ENCODE results near the gene LIMK1.
"Not testable (repeated sequence)": the region's sequence is repeated elsewhere in the genome, so short reads cannot be mapped to it uniquely, and the experiment has no call there.

LIMK1 gene

DNA sequence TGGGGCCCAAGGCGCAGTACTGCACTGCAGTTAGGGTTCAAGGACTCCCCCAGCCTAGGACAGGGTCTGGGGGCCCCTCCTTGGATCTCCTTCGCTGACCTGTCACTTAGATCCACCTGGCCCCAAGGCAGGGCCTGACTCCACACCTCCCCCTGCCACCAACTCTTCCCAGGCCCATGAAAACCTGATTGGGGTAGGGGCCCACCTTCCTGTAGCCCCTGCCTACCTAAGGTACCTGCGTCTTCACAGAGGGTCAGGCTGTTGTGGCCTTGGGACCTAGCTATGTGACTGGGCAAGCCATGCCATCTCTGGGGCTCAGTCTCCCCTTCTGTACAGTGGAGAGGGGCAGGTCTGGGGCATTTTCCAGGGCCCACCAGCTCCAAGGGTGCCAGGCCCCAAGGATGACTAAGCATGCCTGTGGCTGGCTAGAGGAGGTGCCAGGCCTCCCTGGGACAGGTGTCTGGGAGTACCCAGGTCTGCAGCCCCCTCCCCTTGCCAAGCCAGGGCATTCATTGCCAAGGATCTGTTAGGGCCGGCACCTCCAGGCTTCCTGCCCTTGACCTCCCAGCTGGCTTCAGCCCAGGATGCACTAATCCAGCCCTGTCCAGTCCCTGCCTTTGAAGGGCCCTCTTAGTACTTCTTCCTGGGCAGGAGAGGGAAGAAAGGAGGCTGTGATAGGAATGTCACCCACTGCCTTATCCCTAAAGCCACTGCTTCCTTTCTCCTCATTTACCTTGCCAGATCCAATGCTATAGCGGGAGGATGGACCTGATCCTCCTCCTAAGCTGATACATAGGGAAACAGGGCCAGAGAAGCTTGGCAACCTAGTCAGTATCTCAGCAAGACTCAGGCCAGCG lies 1.3 kb downstream of the LIMK1 start:
- no peak for DNase-seq

DNA sequence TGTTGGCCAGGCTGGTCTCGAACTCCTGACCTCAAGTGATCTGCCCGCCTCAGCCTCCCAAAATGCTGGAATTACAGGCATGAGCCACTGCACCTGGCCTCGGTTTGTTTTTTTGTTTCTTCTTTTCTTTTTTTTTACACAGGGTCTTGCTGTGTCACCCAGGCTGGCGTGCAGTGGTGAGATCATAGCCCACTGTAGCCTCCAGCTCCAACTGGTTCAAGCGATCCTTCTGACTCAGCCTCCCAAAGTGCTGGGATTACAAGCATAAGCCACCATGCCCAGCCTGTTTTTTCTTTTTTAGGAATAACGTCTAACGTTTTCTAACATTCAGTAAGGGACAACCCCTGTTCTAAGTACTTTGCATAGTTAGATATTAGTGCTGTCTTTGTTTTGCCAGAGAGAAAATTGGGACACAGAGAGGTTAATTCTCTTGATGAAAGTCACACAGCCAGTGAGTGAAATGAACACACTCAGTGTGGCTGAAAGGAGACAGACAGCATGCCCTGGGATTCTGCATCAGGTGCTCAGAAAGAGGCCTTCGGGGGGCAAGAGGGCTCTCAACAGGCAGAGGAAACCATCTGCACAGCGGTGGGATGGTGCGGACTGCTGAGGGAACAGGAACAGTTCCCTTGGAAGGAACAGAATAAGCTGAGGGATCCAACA lies 4.3 kb downstream of the LIMK1 start:
- DNase-seq: no peak

DNA sequence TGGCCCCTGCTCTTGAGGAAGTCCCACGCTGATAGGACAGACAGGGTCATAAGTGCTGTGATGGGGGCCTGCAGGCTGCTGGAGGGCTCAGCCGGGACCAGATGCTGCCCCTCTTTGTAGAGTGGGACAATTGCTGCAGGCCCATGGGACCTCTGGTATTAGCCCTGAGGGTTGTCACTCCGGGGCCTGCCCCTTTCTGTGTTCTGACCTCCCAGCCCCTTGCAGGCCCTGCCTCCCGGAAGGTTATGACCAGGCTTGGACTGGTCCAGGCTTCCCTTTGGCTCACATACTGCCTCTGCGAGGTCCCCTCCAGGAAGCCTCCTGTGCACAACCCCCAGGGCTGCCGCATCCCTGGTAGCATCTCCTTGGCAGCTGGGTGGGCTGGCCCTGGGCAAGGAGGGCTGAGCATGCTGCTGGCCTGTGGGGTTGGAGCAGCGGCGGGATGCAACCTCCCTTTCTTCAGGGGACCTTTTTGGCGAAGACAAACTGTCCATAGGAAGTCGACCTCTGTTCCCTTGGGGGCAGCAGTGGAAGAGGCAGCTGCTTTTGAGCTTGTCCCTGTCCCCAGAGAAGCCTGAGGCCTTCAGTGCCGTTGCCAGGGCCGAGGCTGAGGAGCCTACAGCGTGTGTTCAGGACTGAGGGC lies 8.8 kb downstream of the LIMK1 start:
- no peak for DNase-seq

DNA sequence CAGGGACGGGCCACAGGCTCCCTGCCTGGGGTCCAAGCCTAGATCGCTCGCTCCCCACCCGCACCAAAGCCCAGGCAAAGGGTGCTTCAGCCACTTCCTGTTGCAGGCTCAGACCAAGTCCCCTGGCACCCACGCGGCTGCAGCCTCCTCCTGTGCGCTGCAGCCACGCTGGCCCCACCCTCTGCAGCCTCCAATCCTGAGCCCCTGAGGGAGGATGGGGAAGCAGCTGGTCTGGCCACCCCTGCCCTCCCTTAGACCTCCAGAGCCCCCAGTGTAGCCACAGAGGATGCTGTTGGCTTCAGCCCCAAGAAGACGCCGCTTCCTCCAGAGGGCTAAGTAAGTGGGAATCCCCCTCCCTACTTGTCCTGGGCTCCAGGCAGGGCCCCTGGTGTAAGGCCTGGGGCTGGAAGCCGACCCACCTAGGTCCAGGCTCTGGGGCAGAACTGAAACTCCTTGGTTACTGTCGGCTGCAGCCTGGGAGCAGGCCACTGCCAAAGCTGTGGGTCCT lies 9.4 kb downstream of the LIMK1 start:
- no peak for DNase-seq

DNA sequence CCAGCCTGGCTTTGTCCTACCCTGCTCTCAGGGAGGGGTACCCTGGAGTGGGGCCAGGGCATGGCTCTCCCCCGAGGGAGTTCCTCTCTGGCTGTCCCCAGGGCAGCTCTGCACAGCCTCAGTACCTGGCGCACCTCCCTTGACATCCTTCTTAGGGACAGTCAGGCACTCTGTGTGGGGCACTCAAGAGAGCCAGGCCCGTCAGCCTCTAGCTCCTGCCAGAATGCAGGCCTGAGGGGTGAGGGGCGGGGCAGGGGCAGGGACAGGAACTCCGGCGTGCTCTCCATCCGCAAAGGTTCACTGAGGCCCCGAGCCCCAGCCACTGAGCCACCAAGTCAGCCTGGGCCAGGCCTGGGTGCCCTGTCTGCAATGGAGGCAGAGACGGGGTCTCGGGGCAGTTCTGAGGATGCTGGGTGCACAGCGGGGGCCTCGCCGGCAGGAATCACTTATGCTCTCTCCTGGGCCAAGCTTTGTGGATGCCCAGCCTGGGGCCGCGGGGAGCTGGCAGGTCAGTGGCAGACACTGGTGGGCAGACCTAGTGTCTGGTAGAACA lies 10.1 kb downstream of the LIMK1 start:
- no peak for DNase-seq

DNA sequence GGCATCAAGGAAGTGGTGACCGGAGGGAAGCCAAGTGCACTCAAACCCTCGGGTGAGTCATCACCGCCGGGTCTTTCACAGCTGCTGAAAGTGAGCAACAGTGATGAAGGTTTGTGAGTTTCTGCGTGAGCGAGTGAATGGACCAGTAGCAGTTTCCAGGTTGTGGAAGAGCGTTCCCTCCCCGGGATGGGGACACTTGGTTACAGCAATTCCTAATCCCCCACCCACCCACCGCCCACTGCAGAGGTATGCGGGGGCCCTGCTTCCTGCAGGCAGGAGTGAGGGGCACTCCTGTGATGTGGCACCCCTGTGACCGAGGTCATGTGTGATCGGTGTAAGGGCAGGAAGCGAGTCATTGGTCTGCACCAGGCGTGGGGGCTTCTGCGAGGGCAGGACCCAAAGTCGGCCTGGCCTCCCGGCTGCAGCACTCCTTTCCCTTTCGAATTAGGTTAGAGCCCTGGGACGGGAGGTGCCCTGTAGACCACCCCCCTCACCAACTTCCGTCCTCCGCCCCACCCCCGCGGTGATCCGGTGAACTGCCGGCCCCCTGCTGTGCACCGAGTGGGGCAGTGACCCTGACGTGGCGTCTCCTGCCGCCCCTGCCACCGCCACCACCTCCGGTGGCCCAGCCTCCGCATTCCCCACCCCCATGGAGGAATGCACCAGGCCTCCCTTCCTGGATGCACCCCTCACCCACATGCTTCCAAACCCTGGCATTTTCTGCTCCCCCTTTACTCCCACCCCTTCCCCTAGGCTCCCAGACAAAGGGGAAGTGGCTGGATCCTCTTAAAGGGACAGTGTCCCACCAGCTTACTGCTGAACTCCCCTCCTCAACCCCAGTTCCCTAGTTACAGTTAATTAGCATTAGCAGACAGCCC lies 10.9 kb downstream of the LIMK1 start:
- DNase-seq: peak; percentile 89

DNA sequence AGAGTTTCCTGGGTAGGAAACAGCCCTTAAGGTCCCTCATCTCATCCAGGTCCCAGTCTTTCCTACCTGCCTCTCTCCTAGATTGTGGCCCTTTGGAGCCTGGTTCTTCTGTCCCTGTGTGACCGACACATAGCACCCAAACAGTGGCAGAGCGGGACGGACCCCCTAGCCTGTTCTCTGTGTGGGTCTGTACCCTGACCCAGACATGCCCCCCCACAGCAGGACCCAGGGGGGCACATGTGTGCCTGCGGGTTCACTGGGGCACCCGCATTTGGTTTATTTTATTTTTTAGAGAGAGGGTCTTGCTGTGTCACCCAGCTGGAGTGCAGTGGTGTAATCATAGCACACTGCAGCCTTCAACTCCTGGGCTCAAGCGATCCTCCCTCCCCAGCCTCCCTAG lies 11.5 kb downstream of the LIMK1 start:
- DNase-seq: no peak

DNA sequence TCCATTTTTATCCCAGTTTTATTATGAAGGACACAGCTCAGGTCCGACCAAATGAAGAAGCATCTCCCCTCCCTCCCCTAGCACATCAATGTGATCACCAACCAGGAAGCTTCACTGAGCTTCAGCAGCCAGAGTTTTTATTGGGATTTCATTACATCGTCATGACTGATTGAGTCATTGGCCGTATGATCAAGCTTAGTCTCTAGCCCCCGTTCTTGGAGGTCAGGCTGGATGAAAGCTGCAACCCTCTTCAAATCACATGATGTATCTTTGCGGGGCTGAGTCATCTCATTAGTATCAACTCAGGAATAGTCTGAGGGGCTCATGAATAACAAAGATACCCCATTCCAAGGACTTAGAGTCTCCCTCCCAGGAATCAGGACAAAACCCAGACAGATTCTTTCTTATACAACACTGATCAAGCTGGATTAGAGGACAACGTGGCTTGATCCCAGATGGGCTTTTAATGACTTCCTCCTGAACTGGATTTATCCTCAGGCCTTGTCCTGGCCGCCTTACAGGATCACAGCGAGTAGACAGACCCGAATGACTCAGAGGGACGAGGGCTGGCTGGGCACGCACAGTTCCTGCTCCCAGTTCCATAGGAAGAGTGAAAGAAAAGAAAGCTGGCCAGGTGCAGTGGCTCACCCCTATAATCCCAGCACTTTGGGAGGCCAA lies 14.5 kb downstream of the LIMK1 start:
- DNase-seq: peak; percentile 95

DNA sequence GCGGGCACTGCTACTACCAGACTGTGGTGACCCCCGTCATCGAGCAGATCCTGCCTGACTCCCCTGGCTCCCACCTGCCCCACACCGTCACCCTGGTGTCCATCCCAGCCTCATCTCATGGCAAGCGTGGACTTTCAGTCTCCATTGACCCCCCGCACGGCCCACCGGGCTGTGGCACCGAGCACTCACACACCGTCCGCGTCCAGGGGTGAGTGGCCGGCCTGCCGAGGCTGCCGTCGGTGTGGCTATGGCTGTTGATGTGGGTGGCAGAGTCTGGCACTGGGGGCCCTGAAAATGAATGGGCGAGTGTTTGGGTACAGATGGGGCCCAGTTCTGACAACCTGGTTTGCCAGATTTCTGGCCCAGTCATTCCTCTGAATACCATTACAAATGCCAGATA lies 15.4 kb downstream of the LIMK1 start:
- no peak for DNase-seq

DNA sequence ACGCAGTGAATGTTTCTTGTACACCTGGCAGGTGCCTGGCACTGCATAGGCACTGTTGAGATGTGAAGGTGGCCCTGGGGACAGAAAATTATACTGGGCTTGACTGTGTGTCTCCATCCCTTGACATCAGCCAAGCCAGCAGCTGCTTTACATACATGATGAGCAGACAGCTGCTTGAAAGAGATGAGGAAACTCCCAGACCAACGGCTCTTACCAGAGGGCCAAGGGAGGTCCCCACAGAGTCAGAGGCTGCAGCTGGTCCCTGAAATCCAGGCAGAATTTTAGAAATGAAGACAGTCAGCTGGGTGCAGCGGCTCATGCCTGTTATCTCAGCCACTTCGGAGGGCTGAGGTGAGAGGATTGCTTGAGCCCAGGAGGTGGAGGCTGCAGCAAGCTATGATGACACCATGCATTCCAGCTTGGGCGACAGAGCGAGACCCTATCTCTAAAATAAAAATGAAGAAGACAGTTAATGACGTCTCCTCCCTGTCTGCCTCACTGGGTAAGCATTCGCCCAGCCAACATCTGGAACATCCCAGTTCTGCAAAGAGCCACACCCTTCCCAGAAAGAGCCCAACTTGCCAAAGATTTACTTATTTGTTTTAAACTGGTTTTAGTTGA lies 17.6 kb downstream of the LIMK1 start:
- no peak for DNase-seq

DNA sequence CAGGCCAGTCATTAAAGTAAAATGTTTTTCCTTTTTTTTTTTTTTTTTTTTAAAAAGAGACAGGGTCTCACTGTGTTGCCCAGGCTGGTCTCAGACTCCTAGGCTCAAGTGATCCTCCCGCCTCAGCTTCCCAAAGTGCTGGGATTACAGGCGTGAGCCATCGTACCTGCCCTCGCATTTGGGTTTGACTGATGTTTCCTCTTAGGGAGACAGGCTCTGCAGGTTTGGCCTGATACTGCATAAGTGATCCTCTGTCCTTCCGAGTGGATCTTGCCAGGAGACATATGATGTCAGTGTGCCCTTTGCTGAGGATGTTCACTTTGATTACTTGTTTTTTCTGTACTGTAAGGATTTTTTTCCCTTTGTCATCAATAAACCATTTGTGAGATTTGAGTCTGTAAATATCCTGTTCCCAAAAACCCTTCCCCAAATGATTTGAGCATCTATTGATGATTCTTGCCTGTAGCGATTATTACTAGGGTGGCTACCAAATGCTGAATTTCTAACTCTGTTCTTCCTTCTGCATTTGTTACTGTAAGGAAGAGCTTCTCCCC lies 19.7 kb downstream of the LIMK1 start:
- no peak for DNase-seq

DNA sequence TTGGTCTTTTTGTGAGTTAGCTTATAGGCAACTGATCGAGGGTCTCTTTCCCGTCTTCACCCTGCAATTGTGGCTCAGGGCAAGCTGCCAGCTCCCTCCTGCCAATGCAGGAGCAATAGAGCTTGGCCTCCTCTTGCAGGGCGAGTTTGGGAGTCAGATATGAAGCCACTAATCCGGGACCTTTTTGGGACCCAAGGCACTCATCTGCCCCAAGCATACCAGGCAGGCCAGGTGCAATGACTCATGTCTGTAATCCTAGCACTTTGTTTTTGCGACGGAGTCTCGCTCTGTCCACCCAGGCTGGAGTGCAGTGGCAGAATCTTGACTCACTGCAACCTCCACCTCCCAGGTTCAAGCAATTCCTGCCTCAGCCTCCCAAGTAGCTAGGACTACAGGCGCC lies 21.1 kb downstream of the LIMK1 start:
- no peak for DNase-seq

DNA sequence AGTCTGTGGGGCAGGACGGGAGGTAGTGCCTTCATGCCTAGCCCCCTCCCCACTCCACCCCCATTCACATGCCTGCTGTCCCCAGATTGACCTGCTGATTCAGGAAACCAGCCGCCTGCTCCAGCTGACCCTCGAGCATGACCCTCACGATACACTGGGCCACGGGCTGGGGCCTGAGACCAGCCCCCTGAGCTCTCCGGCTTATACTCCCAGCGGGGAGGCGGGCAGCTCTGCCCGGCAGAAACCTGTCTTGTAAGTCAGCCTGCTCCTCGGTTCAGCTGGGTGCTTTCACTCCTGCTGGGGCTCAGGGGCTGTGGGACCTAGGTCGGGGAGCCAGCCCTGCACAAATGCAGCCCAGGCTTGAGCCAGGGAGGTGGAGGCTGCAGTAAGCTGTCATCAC lies 22.4 kb downstream of the LIMK1 start:
- no peak for DNase-seq

DNA sequence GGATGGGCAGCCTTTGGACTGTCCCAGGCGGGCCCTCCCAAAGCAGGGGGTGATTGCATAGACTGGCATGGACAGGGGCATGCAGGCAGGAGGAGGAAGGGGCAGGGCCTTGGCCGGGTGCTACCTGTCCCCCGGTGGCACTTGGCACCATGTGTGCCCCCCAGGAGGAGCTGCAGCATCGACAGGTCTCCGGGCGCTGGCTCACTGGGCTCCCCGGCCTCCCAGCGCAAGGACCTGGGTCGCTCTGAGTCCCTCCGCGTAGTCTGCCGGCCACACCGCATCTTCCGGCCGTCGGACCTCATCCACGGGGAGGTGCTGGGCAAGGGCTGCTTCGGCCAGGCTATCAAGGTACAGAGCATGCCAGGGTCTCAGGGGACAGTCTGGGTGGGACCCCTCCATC lies 23.2 kb downstream of the LIMK1 start:
- DNase-seq: no peak

DNA sequence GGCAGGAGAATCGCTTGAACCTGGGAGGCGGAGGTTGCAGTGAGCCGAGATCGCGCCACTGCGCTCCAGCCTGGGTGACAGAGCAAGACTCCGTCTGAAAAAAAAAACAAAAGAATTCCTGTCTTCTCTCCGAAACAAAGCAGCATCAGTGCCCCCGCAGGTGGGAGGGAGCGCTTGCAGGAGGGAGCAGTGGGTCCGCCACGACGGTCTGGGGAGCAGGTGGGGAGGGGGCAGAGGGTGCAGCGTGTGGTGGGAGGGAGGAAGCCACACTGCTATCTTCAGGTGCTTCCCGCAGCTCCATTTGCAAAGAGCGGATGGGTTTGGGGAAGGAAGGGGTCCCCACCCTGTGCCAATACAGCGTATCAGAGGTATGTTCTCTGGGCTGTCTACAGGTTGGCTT lies 31.7 kb downstream of the LIMK1 start:
- DNase-seq: no peak

DNA sequence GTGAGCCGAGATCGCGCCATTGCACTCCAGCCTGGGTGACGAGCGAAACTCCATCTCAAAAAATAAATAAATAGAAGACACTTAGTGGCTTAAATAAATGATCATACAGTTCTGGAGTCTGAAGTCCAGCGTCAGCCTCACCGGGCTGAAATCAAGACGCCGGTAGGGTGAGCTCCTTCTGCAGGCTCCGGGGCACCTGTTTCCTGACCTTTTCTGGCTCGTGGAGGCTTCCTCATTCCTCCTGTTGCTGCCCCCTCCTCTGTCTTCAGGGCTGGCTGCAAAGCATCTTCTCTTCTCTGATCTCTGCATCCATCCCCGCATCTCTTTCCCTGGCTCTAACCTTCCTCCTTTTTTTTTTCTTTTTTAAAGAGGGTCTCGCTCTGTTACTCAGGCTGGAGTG lies 32.8 kb downstream of the LIMK1 start:
- DNase-seq: no peak

DNA sequence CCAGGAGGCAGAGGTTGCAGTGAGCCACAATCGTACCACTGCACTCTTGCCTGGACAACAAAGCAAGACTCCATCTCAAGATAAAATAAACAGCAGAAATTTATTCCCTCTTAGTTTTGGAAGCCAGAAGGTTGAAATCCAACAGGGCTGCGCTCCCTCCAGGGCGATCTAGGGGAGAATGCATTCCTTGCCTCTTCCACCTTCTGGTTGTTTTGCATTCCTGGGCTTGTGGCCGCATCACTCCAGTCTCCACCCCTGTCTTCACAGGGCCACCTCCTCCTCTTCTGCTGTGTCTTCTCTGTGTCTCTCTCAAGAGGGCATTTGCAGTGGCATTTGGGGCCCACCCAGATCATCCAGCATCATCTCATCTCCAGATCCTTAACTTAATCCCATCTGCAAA lies 36.2 kb downstream of the LIMK1 start:
- no peak for DNase-seq

DNA sequence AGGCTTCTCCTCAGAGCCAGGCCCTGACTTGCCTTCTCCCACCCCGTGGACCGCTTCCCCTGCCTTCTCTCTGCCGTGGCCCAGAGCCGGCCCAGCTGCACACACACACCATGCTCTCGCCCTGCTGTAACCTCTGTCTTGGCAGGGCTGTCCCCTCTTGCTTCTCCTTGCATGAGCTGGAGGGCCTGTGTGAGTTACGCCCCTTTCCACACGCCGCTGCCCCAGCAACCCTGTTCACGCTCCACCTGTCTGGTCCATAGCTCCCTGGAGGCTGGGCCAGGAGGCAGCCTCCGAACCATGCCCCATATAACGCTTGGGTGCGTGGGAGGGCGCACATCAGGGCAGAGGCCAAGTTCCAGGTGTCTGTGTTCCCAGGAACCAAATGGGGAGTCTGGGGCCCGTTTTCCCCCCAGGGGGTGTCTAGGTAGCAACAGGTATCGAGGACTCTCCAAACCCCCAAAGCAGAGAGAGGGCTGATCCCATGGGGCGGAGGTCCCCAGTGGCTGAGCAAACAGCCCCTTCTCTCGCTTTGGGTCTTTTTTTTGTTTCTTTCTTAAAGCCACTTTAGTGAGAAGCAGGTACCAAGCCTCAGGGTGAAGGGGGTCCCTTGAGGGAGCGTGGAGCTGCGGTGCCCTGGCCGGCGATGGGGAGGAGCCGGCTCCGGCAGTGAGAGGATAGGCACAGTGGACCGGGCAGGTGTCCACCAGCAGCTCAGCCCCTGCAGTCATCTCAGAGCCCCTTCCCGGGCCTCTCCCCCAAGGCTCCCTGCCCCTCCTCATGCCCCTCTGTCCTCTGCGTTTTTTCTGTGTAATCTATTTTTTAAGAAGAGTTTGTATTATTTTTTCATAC lies 38.0 kb downstream of the LIMK1 start:
- no peak for DNase-seq

DNA sequence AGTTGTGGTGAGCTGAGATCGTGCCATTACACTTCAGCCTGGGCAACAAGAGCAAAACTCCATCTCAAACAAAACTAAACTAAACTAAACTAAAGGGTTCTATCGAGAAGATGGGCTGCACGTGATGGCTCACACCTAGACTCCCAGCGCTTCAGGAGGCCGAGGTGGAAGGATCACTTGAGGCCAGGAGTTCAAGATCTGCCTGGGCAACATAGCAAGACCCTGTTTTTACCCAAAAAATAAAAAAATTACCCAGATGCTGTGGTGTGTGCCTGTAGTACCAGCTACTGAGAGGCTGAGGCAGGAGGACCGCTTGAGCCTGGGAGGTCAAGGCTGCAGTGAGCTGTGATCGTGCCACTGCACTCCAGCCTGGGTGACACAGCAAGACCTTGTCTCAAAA lies 40.3 kb downstream of the LIMK1 start:
- DNase-seq: not testable (repeated sequence)

DNA sequence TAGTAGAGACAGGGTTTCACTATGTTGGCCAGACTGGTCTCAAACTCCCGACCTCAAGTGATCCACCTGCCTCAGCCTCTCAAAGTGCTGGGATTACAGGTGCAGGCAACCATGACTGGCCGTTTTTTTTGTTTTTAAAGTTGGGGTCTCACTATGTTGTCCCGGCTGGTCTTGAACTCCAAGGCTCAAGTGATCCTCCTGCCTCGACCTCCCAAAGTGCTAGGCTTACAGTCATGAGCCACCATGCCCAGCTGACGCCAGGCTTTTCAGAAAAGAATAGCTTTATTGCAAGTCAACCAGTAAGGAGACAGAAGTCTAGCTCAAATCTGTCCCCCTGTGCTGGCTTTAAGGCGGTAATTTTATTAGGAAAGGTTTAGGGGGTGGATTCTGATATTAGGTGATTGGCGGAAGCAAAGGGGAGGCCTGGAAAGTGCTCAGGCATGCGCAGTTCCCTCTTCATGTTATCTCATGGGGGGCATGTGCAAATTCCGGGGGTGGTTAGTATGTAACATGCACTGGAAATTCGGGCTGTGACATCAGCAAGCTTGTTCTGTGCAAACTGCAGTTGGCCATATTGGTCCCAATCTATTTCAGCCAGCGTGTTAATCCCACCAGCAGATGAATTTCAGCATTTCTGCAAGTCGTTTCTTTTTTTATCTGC lies 42.7 kb downstream of the LIMK1 start:
- DNase-seq: no peak
